ENCODE data around the gene PEX7.

GRCh38 chr6:136930528-136930927 is 108.1 kb downstream of the PEX7 start:
- TF ChIP-seq CTCF (IDR thresholded peaks at IDR 0.05) = no peak
- no peak for TF ChIP-seq POLR2A (IDR thresholded peaks at IDR 0.05)
- TF ChIP-seq POLR2AphosphoS5 (IDR thresholded peaks at IDR 0.05; ENCODE audit: insufficient read depth in 1 of 2, low read depth in 1 of 2) = no peak

Measured in vagina (tissue), 2 donors.